ENCODE measurements around the gene SMTNL1.

DNA sequence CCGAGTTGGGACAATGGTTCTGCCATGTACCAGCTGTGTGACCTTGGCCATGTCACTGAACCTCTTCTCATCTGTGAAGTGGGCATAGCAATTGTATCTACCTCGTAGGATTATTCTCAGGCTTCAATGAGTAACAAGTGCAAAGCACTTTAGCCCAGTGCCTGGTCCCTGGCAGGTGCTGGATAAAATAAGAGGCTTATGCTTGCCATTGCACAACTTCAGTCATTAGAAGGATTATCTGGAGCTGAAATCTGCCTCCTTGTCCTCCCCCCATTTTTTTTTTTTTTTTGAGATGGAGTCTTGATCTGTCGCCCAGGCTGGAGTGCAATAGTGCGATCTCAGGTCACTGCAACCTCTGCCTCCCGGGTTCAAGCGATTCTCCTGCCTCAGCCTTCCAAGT lies 7.2 kb downstream of the SMTNL1 start:
- TF ChIP-seq, protein P1, sequence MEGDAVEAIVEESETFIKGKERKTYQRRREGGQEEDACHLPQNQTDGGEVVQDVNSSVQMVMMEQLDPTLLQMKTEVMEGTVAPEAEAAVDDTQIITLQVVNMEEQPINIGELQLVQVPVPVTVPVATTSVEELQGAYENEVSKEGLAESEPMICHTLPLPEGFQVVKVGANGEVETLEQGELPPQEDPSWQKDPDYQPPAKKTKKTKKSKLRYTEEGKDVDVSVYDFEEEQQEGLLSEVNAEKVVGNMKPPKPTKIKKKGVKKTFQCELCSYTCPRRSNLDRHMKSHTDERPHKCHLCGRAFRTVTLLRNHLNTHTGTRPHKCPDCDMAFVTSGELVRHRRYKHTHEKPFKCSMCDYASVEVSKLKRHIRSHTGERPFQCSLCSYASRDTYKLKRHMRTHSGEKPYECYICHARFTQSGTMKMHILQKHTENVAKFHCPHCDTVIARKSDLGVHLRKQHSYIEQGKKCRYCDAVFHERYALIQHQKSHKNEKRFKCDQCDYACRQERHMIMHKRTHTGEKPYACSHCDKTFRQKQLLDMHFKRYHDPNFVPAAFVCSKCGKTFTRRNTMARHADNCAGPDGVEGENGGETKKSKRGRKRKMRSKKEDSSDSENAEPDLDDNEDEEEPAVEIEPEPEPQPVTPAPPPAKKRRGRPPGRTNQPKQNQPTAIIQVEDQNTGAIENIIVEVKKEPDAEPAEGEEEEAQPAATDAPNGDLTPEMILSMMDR (IDR thresholded peaks at IDR 0.05), result no peak
- no peak for TF ChIP-seq POLR2A (IDR thresholded peaks at IDR 0.05)

Measured in body of pancreas (tissue), 4 donors.